ENCODE data around the gene CBARP. TPM values are rescaled to one million over a fixed set of nuclear protein-coding genes. Genes with fewer than 3 reads are reported as not detected.

Gene CBARP
- total RNA-seq, 6 experiments from 2014 or later: 0.15 to 0.62 (median 0.31) TPM

- DNase-seq (no peak), ATAC-seq (no peak)
- no peak overlapping the region for H3K27ac ChIP-seq
- intact Hi-C loops (cut with DNase I): no loop called here
- no peaks in the 10 kb centered on the region for H3K9me3 ChIP-seq
- WGBS (ENCODE audit: insufficient coverage, low coverage, low lambda C conversion rate, missing lambda C conversion rate): 86% methylated on average over 10 of the region's 43 CpGs
- TF ChIP-seq POLR2A (IDR thresholded peaks at IDR 0.05) (no peak), CTCF (IDR thresholded peaks at IDR 0.05) (no peak)
- no peak overlapping the region for H3K4me3 ChIP-seq
- no peaks in the 10 kb centered on the region for H3K36me3 ChIP-seq
- H3K4me1 ChIP-seq: peaks cover 0 to 7% (median 0%) of the 10 kb centered on the region in 4 donors
- H3K27me3 ChIP-seq: no peaks in the 10 kb centered on the region
Observed at GRCh38 chr19:1234955-1235380, 2.8 kb downstream of the CBARP start.

- no peak for TF ChIP-seq POLR2A (IDR thresholded peaks at IDR 0.05)
- TF ChIP-seq CTCF (IDR thresholded peaks at IDR 0.05): no peak
- Histone ChIP-seq H3K4me3 (no peak overlapping the region), H3K4me1 (peaks cover 0 to 7% (median 0%) of the 10 kb centered on the region in 4 donors), H3K27me3 (no peaks in the 10 kb centered on the region), H3K27ac (no peak overlapping the region), H3K36me3 (no peaks in the 10 kb centered on the region), H3K9me3 (no peaks in the 10 kb centered on the region)
- no peak for ATAC-seq
- DNase-seq: no peak
- intact Hi-C loops (cut with DNase I): no loop called here
- WGBS (ENCODE audit: insufficient coverage, low coverage, low lambda C conversion rate, missing lambda C conversion rate): no CpG with 5 or more reads among the region's 45 CpGs
Observed at GRCh38 chr19:1234051-1234954, 3.5 kb downstream of the CBARP start.

GRCh38 chr19:1233115-1233667 is 4.6 kb downstream of the CBARP start:
- Histone ChIP-seq H3K4me1 (peaks cover 0 to 7% (median 0%) of the 10 kb centered on the region in 4 donors), H3K4me3 (no peak overlapping the region), H3K36me3 (no peaks in the 10 kb centered on the region), H3K27me3 (no peaks in the 10 kb centered on the region), H3K9me3 (no peaks in the 10 kb centered on the region), H3K27ac (no peak overlapping the region)
- WGBS (ENCODE audit: insufficient coverage, low coverage, low lambda C conversion rate, missing lambda C conversion rate): no CpG with 5 or more reads among the region's 24 CpGs
- no peak for DNase-seq
- no peak for ATAC-seq
- intact Hi-C loops (cut with DNase I): no loop called here
- TF ChIP-seq POLR2A (IDR thresholded peaks at IDR 0.05): no peak
- no peak for TF ChIP-seq CTCF (IDR thresholded peaks at IDR 0.05)

- no peak overlapping the region for H3K27ac ChIP-seq
- 18% methylated on average over 5 of the region's 15 CpGs for WGBS (ENCODE audit: insufficient coverage, low coverage, low lambda C conversion rate, missing lambda C conversion rate)
- no peak overlapping the region for H3K4me3 ChIP-seq
- H3K4me1 ChIP-seq: peaks cover 0 to 7% (median 0%) of the 10 kb centered on the region in 4 donors
- no peak for TF ChIP-seq POLR2A (IDR thresholded peaks at IDR 0.05)
- TF ChIP-seq CTCF (IDR thresholded peaks at IDR 0.05): no peak
- intact Hi-C loops (cut with DNase I): no loop called here
- H3K9me3 ChIP-seq: no peaks in the 10 kb centered on the region
- H3K27me3 ChIP-seq: no peaks in the 10 kb centered on the region
- ATAC-seq: peak; percentile 24 to 39 (median 26)
- no peaks in the 10 kb centered on the region for H3K36me3 ChIP-seq
- no peak for DNase-seq
Observed at GRCh38 chr19:1232652-1233072, 5.1 kb downstream of the CBARP start.

All from right lobe of liver (tissue), 6 donors.